ENCODE results near the gene HOXA7.
A peak's percentile ranks its signal among the peaks of the same experiment; 100 is the strongest.

Gene HOXA7

DNA sequence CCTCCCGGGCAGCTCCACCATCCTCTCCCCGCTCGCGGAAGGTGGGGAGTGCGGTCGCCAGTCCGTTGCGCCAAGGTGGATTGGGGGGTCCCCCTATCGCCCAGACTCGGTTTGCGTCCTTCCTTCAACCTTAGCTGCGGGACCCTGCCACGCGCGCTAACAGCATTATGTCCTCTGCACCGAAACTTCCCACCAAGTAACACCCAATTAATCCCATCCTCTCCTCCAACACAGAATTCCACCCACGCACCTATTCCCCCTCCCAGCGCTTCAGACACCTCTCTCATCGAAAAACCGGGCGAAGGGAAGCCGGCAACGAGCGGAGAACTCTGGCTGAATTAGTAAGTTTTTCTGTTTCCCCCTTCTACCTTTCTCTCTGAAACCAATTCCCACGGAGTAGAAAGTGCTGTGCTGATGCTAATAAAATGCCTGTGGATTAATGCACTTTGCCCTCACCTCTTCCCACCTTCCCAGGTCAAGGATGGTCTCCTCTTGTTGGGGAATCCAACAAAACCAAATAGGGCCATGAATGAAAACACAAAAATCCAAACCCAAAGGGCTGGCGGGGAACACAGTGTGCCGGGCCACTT lies 5.0 kb downstream of the HOXA7 start:
- TF ChIP-seq, protein P1, sequence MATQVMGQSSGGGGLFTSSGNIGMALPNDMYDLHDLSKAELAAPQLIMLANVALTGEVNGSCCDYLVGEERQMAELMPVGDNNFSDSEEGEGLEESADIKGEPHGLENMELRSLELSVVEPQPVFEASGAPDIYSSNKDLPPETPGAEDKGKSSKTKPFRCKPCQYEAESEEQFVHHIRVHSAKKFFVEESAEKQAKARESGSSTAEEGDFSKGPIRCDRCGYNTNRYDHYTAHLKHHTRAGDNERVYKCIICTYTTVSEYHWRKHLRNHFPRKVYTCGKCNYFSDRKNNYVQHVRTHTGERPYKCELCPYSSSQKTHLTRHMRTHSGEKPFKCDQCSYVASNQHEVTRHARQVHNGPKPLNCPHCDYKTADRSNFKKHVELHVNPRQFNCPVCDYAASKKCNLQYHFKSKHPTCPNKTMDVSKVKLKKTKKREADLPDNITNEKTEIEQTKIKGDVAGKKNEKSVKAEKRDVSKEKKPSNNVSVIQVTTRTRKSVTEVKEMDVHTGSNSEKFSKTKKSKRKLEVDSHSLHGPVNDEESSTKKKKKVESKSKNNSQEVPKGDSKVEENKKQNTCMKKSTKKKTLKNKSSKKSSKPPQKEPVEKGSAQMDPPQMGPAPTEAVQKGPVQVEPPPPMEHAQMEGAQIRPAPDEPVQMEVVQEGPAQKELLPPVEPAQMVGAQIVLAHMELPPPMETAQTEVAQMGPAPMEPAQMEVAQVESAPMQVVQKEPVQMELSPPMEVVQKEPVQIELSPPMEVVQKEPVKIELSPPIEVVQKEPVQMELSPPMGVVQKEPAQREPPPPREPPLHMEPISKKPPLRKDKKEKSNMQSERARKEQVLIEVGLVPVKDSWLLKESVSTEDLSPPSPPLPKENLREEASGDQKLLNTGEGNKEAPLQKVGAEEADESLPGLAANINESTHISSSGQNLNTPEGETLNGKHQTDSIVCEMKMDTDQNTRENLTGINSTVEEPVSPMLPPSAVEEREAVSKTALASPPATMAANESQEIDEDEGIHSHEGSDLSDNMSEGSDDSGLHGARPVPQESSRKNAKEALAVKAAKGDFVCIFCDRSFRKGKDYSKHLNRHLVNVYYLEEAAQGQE (IDR thresholded peaks at IDR 0.05; ENCODE audit: insufficient read depth in 1 of 2, low read depth in 2 of 2, low read length in 2 of 2) = no peak
- no peak for TF ChIP-seq TAF1 (IDR thresholded peaks at IDR 0.05; ENCODE audit: borderline replicate concordance, insufficient read depth, low read length)
- TF ChIP-seq POLR2AphosphoS5 (IDR thresholded peaks at IDR 0.05; ENCODE audit: low read depth, low read length) = no peak
- TF ChIP-seq FOXP2 (optimal IDR thresholded peaks at IDR 0.05; ENCODE audit: borderline replicate concordance, extremely low read depth, extremely low read length, insufficient read depth) = no peak
- no peak for TF ChIP-seq SIN3A (IDR thresholded peaks at IDR 0.05; ENCODE audit: borderline replicate concordance, insufficient read depth, low read length)

DNA sequence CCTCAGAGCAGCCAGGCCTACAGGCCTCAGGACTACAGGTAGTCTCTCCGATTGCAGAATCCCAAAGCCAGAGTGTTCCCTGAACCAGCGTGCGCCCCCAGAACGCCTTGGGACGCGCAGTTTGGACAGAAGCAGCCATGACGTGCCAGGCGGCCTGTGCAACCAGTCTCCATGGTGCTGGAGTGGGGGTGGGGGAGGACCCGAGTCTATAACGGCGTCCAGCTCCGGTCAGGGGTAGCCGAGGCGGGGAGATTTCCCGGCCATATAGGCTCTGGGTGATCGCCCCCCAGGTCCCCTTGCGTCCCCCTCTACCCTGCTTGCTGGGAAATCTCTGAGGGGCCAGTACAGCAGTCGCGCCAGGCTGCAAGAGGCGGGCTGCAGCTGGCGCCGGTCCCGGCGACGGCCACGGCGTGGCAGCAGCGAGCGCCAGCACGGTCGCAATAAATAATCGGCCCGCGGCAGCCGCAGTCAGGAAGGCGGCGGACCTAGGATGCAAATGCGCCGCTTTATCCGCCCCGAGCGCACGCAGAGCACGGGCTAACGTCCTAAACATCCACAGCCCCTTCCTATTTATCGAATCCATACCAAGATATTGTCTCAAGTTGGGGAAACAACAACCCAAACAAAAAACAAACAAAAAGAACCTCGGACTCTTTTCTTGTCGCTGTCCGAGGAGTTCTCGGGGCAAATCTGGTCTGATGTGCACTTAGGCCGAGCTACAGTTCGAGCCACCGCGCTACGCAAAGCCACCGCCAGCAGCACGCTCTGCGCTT lies 5.7 kb downstream of the HOXA7 start:
- TF ChIP-seq POLR2AphosphoS5 (IDR thresholded peaks at IDR 0.05; ENCODE audit: low read depth, low read length) (no peak), TAF1 (IDR thresholded peaks at IDR 0.05; ENCODE audit: borderline replicate concordance, insufficient read depth, low read length) (no peak), SIN3A (IDR thresholded peaks at IDR 0.05; ENCODE audit: borderline replicate concordance, insufficient read depth, low read length) (no peak), FOXP2 (optimal IDR thresholded peaks at IDR 0.05; ENCODE audit: borderline replicate concordance, extremely low read depth, extremely low read length, insufficient read depth) (peak; percentile 60)
- TF ChIP-seq, protein P1 (IDR thresholded peaks at IDR 0.05; ENCODE audit: insufficient read depth in 1 of 2, low read depth in 2 of 2, low read length in 2 of 2) = 0 out of 4 replicates have a peak, but pooled peaks of 1 of the 2 experiments have one; percentile 28

DNA sequence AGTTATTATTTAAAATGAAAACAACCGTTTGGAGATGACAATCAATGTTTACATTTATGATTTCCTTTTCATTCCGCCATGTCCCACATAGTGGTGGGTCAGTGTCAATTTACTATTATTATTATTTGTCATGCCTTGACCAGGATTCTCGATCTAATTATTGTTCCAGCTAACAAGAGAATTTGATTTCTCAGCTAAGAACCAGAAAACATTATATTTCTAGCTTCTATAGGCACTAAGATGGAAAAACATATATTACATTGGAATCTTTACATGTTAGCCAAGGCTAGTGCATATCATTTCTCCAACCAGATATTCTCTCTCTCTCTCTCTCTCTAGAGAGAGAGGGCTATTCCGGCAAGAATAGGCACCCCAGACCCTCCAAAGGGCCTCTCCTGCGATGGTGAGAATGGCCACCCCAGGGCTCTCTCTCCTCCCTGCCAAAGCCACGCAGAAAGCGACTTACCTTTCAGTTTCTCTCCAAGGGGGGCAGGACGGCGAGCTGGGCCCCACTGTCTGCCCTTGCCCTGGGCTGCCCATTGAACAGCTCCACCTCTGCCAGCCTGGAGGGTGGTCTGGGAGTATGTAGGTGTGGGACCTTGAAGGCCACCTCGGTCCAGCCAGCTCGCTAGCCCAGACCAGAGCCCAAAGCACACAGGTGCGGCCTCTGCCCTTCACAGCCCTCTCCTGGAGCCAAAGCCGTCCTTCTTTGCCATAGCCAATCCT lies 6.5 kb downstream of the HOXA7 start:
- TF ChIP-seq POLR2AphosphoS5 (IDR thresholded peaks at IDR 0.05; ENCODE audit: low read depth, low read length) (no peak), SIN3A (IDR thresholded peaks at IDR 0.05; ENCODE audit: borderline replicate concordance, insufficient read depth, low read length) (no peak), TAF1 (IDR thresholded peaks at IDR 0.05; ENCODE audit: borderline replicate concordance, insufficient read depth, low read length) (no peak), FOXP2 (optimal IDR thresholded peaks at IDR 0.05; ENCODE audit: borderline replicate concordance, extremely low read depth, extremely low read length, insufficient read depth) (no peak)
- TF ChIP-seq, protein P1 (IDR thresholded peaks at IDR 0.05; ENCODE audit: insufficient read depth in 1 of 2, low read depth in 2 of 2, low read length in 2 of 2) = no peak

DNA sequence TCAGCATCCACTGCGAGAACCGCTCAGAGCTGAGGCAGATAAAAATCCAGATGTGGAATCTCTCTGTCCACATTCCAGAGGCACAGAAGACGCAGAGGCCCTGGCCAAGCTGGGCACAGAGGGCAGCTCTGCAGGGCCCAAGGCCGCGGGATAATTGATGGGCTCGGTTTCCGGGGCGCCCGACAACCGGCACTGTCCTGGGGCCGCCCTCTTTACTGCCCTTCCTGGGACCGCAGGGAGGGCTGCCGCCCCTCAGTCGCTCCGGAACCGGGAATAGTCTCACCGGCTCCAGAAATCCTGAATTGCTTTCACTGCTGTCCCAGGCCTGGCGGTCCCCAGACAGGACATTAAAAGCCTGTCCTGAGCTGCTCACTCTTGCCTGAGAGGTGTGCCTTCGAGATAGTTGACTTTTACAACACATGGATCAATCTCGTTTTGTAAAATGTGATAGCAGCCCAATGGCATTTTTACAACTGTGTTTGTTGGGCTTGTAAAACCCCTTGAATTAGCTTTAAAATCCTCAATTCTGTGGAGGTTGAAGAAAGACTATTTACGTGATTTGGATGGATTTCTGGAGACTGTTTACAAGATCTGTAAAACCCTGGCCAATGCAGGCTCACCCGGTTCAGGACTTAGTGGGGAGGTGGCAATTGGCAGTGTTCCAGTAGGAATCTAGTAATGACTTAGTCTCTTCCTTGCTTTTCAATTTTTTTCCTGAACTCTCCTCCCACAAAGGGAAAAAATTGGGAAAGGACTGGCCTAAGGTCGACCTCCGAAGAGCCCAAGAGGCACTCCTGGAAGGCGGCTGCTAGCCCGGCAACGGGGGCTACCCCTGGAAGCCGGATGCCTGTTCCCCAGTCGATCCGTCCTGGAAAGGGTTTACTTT lies 7.5 kb downstream of the HOXA7 start:
- no peak for TF ChIP-seq POLR2AphosphoS5 (IDR thresholded peaks at IDR 0.05; ENCODE audit: low read depth, low read length)
- no peak for TF ChIP-seq TAF1 (IDR thresholded peaks at IDR 0.05; ENCODE audit: borderline replicate concordance, insufficient read depth, low read length)
- TF ChIP-seq FOXP2 (optimal IDR thresholded peaks at IDR 0.05; ENCODE audit: borderline replicate concordance, extremely low read depth, extremely low read length, insufficient read depth) = no peak
- no peak for TF ChIP-seq SIN3A (IDR thresholded peaks at IDR 0.05; ENCODE audit: borderline replicate concordance, insufficient read depth, low read length)
- TF ChIP-seq, protein P1 (IDR thresholded peaks at IDR 0.05; ENCODE audit: insufficient read depth in 1 of 2, low read depth in 2 of 2, low read length in 2 of 2) = no peak
